HEK293 (cell line): ENCODE results near the gene AHCYL1.

Source experiments
- MEIS1 ChIP-seq: sonication (generic); formaldehyde crosslinking; IDR thresholded peaks from 2 replicates; pipeline ENCODE4 v1.8.1; 2022; ENCODE audit warnings: missing genetic modification reagents, mild to moderate bottlenecking, borderline replicate concordance
- ZBTB17 ChIP-seq: fragments of 450-650 bp; formaldehyde crosslinking; IDR thresholded peaks from 2 replicates; pipeline ENCODE4 v1.5.1; 2016; ENCODE audit warnings: missing biosample characterization, missing genetic modification characterization
- ZNF138 ChIP-seq: fragments of 450-650 bp; formaldehyde crosslinking; IDR thresholded peaks from 2 replicates; pipeline ENCODE4 v1.5.1; 2016; ENCODE audit warnings: missing biosample characterization, missing genetic modification characterization, borderline replicate concordance
- ZNF184 ChIP-seq: fragments of 450-650 bp; IDR thresholded peaks from 2 replicates; pipeline ENCODE4 v1.5.1; 2018; ENCODE audit warnings: missing biosample characterization, mild to moderate bottlenecking, missing genetic modification characterization
- ZNF416 ChIP-seq: fragments of 450-650 bp; formaldehyde crosslinking; IDR thresholded peaks from 2 replicates; pipeline ENCODE4 v1.5.1; 2016; ENCODE audit warnings: missing biosample characterization, missing genetic modification characterization
- ZNF76 ChIP-seq: fragments of 450-650 bp; formaldehyde crosslinking; IDR thresholded peaks from 2 replicates; pipeline ENCODE4; 2016; ENCODE audit warnings: low read depth, missing biosample characterization, missing genetic modification characterization, borderline replicate concordance
- ZSCAN16 ChIP-seq: fragments of 450-650 bp; formaldehyde crosslinking; IDR thresholded peaks from 2 replicates; pipeline ENCODE4 v1.5.1; 2016; ENCODE audit warnings: missing biosample characterization, missing genetic modification characterization
- ZSCAN18 ChIP-seq: fragments of 450-650 bp; formaldehyde crosslinking; IDR thresholded peaks from 2 replicates; pipeline ENCODE4 v1.5.1; 2016; ENCODE audit warnings: missing biosample characterization, missing genetic modification characterization
- TF ChIP-seq, protein P1 (sequence below): fragments of 450-650 bp; formaldehyde crosslinking; IDR thresholded peaks from 2 replicates; pipeline ENCODE4 v1.5.1; 2016; ENCODE audit warnings: missing biosample characterization, missing genetic modification characterization
- TF ChIP-seq, protein P2 (sequence below): fragments of 450-650 bp; formaldehyde crosslinking; IDR thresholded peaks from 2 replicates; pipeline ENCODE4 v1.5.1; 2016; ENCODE audit warnings: missing biosample characterization, missing genetic modification characterization
- TF ChIP-seq, protein P3 (sequence below): IDR thresholded peaks from 2 replicates; pipeline ENCODE4 v1.6.1; 2011; ENCODE audit warnings: mild to moderate bottlenecking, low read depth, low read length, borderline replicate concordance
- TF ChIP-seq, protein P4 (sequence below): fragments of 450-650 bp; formaldehyde crosslinking; optimal IDR thresholded peaks from 2 replicates; pipeline ENCODE3; 2016; ENCODE audit warnings: missing biosample characterization, mild to moderate bottlenecking, missing genetic modification characterization

DNA sequence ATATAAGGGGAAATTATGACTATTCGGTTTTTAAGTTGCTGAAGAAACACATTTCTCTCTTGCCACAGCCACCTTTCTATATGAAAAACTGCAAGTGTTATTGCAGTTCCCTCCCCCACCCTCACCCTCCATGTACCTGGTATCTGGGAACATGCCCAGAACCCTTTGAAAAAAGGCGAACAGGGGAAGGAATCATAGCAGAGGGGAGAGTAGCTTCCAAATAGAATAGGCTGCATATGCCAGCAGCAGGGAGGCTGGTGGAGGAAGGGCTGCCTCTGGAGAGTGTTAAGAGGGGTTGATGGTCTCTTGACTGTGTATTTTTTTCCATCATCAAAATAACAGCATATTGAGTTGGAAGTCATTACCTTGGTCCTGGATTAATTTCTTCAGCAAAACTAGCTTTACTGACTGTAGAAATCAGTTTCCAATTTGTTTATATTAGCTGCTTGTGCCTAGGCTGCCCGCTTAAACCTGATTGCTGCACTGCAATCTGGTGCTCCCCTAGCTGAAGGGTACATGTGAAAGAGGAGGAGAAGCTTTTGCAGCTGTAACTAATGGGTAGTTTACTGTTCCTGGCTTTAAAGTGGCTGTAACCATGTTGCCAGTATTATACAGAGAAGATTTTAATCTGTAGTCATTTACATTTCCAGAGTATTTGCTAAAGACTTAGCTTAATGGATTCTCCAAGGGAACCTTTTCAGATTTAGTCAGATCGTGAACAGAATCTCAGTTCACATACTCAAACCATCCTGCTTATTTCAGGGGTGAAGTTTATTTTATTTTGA, 22.7 kb downstream of the AHCYL1 start:
- no peak for TF ChIP-seq ZBTB17 (tag by site-specific recombination)
- no peak for TF ChIP-seq ZSCAN18 (tag by site-specific recombination)
- TF ChIP-seq, protein P1, sequence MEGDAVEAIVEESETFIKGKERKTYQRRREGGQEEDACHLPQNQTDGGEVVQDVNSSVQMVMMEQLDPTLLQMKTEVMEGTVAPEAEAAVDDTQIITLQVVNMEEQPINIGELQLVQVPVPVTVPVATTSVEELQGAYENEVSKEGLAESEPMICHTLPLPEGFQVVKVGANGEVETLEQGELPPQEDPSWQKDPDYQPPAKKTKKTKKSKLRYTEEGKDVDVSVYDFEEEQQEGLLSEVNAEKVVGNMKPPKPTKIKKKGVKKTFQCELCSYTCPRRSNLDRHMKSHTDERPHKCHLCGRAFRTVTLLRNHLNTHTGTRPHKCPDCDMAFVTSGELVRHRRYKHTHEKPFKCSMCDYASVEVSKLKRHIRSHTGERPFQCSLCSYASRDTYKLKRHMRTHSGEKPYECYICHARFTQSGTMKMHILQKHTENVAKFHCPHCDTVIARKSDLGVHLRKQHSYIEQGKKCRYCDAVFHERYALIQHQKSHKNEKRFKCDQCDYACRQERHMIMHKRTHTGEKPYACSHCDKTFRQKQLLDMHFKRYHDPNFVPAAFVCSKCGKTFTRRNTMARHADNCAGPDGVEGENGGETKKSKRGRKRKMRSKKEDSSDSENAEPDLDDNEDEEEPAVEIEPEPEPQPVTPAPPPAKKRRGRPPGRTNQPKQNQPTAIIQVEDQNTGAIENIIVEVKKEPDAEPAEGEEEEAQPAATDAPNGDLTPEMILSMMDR (tag by site-specific recombination) = no peak
- no peak for TF ChIP-seq MEIS1 (CRISPR knock-in tag)
- TF ChIP-seq, protein P2, sequence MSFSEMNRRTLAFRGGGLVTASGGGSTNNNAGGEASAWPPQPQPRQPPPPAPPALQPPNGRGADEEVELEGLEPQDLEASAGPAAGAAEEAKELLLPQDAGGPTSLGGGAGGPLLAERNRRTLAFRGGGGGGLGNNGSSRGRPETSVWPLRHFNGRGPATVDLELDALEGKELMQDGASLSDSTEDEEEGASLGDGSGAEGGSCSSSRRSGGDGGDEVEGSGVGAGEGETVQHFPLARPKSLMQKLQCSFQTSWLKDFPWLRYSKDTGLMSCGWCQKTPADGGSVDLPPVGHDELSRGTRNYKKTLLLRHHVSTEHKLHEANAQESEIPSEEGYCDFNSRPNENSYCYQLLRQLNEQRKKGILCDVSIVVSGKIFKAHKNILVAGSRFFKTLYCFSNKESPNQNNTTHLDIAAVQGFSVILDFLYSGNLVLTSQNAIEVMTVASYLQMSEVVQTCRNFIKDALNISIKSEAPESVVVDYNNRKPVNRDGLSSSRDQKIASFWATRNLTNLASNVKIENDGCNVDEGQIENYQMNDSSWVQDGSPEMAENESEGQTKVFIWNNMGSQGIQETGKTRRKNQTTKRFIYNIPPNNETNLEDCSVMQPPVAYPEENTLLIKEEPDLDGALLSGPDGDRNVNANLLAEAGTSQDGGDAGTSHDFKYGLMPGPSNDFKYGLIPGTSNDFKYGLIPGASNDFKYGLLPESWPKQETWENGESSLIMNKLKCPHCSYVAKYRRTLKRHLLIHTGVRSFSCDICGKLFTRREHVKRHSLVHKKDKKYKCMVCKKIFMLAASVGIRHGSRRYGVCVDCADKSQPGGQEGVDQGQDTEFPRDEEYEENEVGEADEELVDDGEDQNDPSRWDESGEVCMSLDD = no peak
- TF ChIP-seq, protein P3, sequence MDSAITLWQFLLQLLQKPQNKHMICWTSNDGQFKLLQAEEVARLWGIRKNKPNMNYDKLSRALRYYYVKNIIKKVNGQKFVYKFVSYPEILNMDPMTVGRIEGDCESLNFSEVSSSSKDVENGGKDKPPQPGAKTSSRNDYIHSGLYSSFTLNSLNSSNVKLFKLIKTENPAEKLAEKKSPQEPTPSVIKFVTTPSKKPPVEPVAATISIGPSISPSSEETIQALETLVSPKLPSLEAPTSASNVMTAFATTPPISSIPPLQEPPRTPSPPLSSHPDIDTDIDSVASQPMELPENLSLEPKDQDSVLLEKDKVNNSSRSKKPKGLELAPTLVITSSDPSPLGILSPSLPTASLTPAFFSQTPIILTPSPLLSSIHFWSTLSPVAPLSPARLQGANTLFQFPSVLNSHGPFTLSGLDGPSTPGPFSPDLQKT = no peak
- no peak for TF ChIP-seq ZSCAN16
- TF ChIP-seq, protein P4, sequence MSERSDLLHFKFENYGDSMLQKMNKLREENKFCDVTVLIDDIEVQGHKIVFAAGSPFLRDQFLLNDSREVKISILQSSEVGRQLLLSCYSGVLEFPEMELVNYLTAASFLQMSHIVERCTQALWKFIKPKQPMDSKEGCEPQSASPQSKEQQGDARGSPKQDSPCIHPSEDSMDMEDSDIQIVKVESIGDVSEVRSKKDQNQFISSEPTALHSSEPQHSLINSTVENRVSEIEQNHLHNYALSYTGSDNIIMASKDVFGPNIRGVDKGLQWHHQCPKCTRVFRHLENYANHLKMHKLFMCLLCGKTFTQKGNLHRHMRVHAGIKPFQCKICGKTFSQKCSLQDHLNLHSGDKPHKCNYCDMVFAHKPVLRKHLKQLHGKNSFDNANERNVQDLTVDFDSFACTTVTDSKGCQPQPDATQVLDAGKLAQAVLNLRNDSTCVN = no peak
- no peak for TF ChIP-seq ZNF138 (tag by site-specific recombination)
- TF ChIP-seq ZNF416 (tag by site-specific recombination) = no peak
- TF ChIP-seq ZNF76 (tag by site-specific recombination) = no peak
- no peak for TF ChIP-seq ZNF184 (tag by site-specific recombination)
